Natural killer cell treated with Interleukin-12 subunit alpha and Interleukin-12 subunit beta and Interleukin-15 and Interleukin-18, amount 100 ng/mL, for 72 hours (primary cell): ENCODE results near the gene ACSL6. TPM values are rescaled to one million over a fixed set of nuclear protein-coding genes. Genes with fewer than 3 reads are reported as not detected.

ENCODE experiments used
- ATAC-seq, 2 donors: fragments of 150-1000 bp; cut with Tn5 transposase in 1 of 2; sonication (Bioruptor Pico), chemical (Tn5 transposase) in 1 of 2; 2 replicates each; pipeline ENCODE4 v1.10.0; 2021
- DNase-seq: peaks from one replicate; pipeline ENCODE4 v3.0.0; 2022; ENCODE audit warnings: low spot score
- H3K27ac Mint-ChIP-seq, 2 donors: 1 replicate in 1 of 2; 2 replicates in 1 of 2; pipeline ENCODE4 v1.8.0; 2022; ENCODE audit warnings: mixed read lengths in 2 of 2, mild to moderate bottlenecking in 1 of 2, moderate library complexity in 1 of 2
- H3K27me3 Mint-ChIP-seq, 2 donors: 1 replicate in 1 of 2; 2 replicates in 1 of 2; pipeline ENCODE4 v1.8.0; 2022; ENCODE audit warnings: mixed read lengths in 2 of 2
- H3K36me3 Mint-ChIP-seq: one replicate; pipeline ENCODE4 v1.8.0; 2022; ENCODE audit warnings: mixed read lengths
- H3K4me1 Mint-ChIP-seq, 2 donors: 1 replicate in 1 of 2; 2 replicates in 1 of 2; pipeline ENCODE4 v1.8.0; 2022; ENCODE audit warnings: low read depth in 2 of 2, mixed read lengths in 2 of 2, mild to moderate bottlenecking in 1 of 2
- H3K4me3 Mint-ChIP-seq: one replicate; pipeline ENCODE4 v1.8.0; 2022; ENCODE audit warnings: mixed read lengths
- H3K9me3 Mint-ChIP-seq: 2 replicates; pipeline ENCODE4 v1.8.0; 2022; ENCODE audit warnings: mixed read lengths
- total RNA-seq, 2 donors: library from RNA; stranded (reverse); gene quantifications; one replicate each; pipeline ENCODE4 v1.2.3, GENCODE V29; 2022

The ACSL6 gene
- total RNA-seq, 2 donors from 2014 or later = 0.67 to 1.5 TPM

GRCh38 chr5:132017738-132018625, 6.5 kb upstream of the ACSL6 start:
- peaks cover 34 to 40% of the 10 kb centered on the region in 2 donors for H3K4me1 Mint-ChIP-seq
- DNase-seq (no peak), ATAC-seq (no peak)
- peak overlapping the region; percentile 20 for H3K4me3 Mint-ChIP-seq
- peaks cover 9 to 24% of the 10 kb centered on the region in 2 donors for H3K27me3 Mint-ChIP-seq
- peak overlapping the region in 1 of 2 donors; percentile 73 for H3K27ac Mint-ChIP-seq
- H3K9me3 Mint-ChIP-seq = no peaks in the 10 kb centered on the region
- H3K36me3 Mint-ChIP-seq = no peaks in the 10 kb centered on the region

GRCh38 chr5:132017316-132017715, 5.9 kb upstream of the ACSL6 start:
- peak overlapping the region in 1 of 2 donors; percentile 73 for H3K27ac Mint-ChIP-seq
- H3K36me3 Mint-ChIP-seq = no peaks in the 10 kb centered on the region
- H3K27me3 Mint-ChIP-seq = peaks cover 9 to 24% of the 10 kb centered on the region in 2 donors
- peaks cover 37% of the 10 kb centered on the region in 2 donors for H3K4me1 Mint-ChIP-seq
- peak overlapping the region; percentile 20 for H3K4me3 Mint-ChIP-seq
- DNase-seq (no peak), ATAC-seq (no peak)
- H3K9me3 Mint-ChIP-seq = no peaks in the 10 kb centered on the region

- H3K27ac Mint-ChIP-seq = peak overlapping the region in 1 of 2 donors; percentile 73
- no peaks in the 10 kb centered on the region for H3K36me3 Mint-ChIP-seq
- no peaks in the 10 kb centered on the region for H3K9me3 Mint-ChIP-seq
- H3K4me1 Mint-ChIP-seq = peaks cover 37 to 38% of the 10 kb centered on the region in 2 donors
- ATAC-seq (no peak), DNase-seq (no peak)
- peaks cover 9 to 24% of the 10 kb centered on the region in 2 donors for H3K27me3 Mint-ChIP-seq
- H3K4me3 Mint-ChIP-seq = no peak overlapping the region
These were observed 5.3 kb upstream of the ACSL6 start for GRCh38 chr5:132016721-132017250.

GRCh38 chr5:132013711-132014110, 2.3 kb upstream of the ACSL6 start:
- Mint-ChIP-seq H3K4me1 (peaks cover 28 to 30% of the 10 kb centered on the region in 2 donors), H3K36me3 (no peaks in the 10 kb centered on the region), H3K9me3 (no peaks in the 10 kb centered on the region), H3K27ac (peak overlapping the region in 1 of 2 donors; percentile 15), H3K4me3 (no peak overlapping the region), H3K27me3 (peaks cover 29 to 38% of the 10 kb centered on the region in 2 donors)
- DNase-seq = no peak
- ATAC-seq = no peak

- Mint-ChIP-seq H3K4me1 (peaks cover 30 to 32% of the 10 kb centered on the region in 2 donors), H3K4me3 (no peak overlapping the region), H3K27ac (peak overlapping the region in 1 of 2 donors; percentile 15), H3K36me3 (no peaks in the 10 kb centered on the region), H3K27me3 (peaks cover 33 to 44% of the 10 kb centered on the region in 2 donors), H3K9me3 (no peaks in the 10 kb centered on the region)
- ATAC-seq (peak in 1 of 2 donors; percentile 8), DNase-seq (peak; percentile 23)
These were observed 1.7 kb upstream of the ACSL6 start for GRCh38 chr5:132013006-132013689.

GRCh38 chr5:132012371-132013005, 1.0 kb upstream of the ACSL6 start:
- H3K36me3 Mint-ChIP-seq = no peaks in the 10 kb centered on the region
- peaks cover 26% of the 10 kb centered on the region in 2 donors for H3K4me1 Mint-ChIP-seq
- H3K4me3 Mint-ChIP-seq = peak overlapping the region; percentile 40
- H3K27me3 Mint-ChIP-seq = peaks cover 28 to 37% of the 10 kb centered on the region in 2 donors
- ATAC-seq (no peak), DNase-seq (peak; percentile 49)
- H3K27ac Mint-ChIP-seq = no peak overlapping the region
- no peaks in the 10 kb centered on the region for H3K9me3 Mint-ChIP-seq

- peaks cover 14 to 19% of the 10 kb centered on the region in 2 donors for H3K4me1 Mint-ChIP-seq
- no peaks in the 10 kb centered on the region for H3K9me3 Mint-ChIP-seq
- peak; percentile 52 for DNase-seq
- H3K27ac Mint-ChIP-seq = peak overlapping the region in 1 of 2 donors; percentile 25
- H3K36me3 Mint-ChIP-seq = no peaks in the 10 kb centered on the region
- ATAC-seq = peak; percentile 1 to 2
- peaks cover 23 to 24% of the 10 kb centered on the region in 2 donors for H3K27me3 Mint-ChIP-seq
- H3K4me3 Mint-ChIP-seq = peak overlapping the region; percentile 62
These were observed 353 bp downstream of the ACSL6 start for GRCh38 chr5:132010989-132011621.

GRCh38 chr5:132010645-132010988, 841 bp downstream of the ACSL6 start:
- Mint-ChIP-seq H3K4me1 (peaks cover 14 to 19% of the 10 kb centered on the region in 2 donors), H3K36me3 (no peaks in the 10 kb centered on the region), H3K4me3 (peak overlapping the region; percentile 62), H3K27ac (peak overlapping the region in 1 of 2 donors; percentile 25), H3K9me3 (no peaks in the 10 kb centered on the region), H3K27me3 (peaks cover 20 to 24% of the 10 kb centered on the region in 2 donors)
- ATAC-seq (no peak), DNase-seq (no peak)

GRCh38 chr5:132009706-132010405, 1.6 kb downstream of the ACSL6 start:
- Mint-ChIP-seq H3K36me3 (no peaks in the 10 kb centered on the region), H3K27me3 (peaks cover 20 to 24% of the 10 kb centered on the region in 2 donors), H3K4me3 (peak overlapping the region; percentile 62), H3K9me3 (no peaks in the 10 kb centered on the region), H3K4me1 (peaks cover 14 to 19% of the 10 kb centered on the region in 2 donors), H3K27ac (no peak overlapping the region)
- DNase-seq (peak; percentile 39), ATAC-seq (no peak)

GRCh38 chr5:132008961-132009680, 2.3 kb downstream of the ACSL6 start:
- H3K4me3 Mint-ChIP-seq = no peak overlapping the region
- ATAC-seq = no peak
- H3K9me3 Mint-ChIP-seq = no peaks in the 10 kb centered on the region
- DNase-seq = peak; percentile 39
- H3K27ac Mint-ChIP-seq = no peak overlapping the region
- H3K4me1 Mint-ChIP-seq = peaks cover 14 to 19% of the 10 kb centered on the region in 2 donors
- H3K36me3 Mint-ChIP-seq = no peaks in the 10 kb centered on the region
- peaks cover 20 to 24% of the 10 kb centered on the region in 2 donors for H3K27me3 Mint-ChIP-seq

- no peak overlapping the region for H3K4me3 Mint-ChIP-seq
- peaks cover 20 to 24% of the 10 kb centered on the region in 2 donors for H3K27me3 Mint-ChIP-seq
- no peak overlapping the region for H3K27ac Mint-ChIP-seq
- peaks cover 14 to 19% of the 10 kb centered on the region in 2 donors for H3K4me1 Mint-ChIP-seq
- no peaks in the 10 kb centered on the region for H3K9me3 Mint-ChIP-seq
- ATAC-seq = no peak
- DNase-seq = peak; percentile 49
- no peaks in the 10 kb centered on the region for H3K36me3 Mint-ChIP-seq
These were observed 3.3 kb downstream of the ACSL6 start for GRCh38 chr5:132008163-132008473.
